Left lung (tissue), 10 donors: ENCODE measurements around the gene MPRIP. TPM values are rescaled to one million over a fixed set of nuclear protein-coding genes. Genes with fewer than 3 reads are reported as not detected.
A peak's percentile ranks its signal among the peaks of the same experiment; 100 is the strongest.

Experiments used
- ATAC-seq: fragments of 200-7000 bp; cut with Tn5 transposase; one replicate; pipeline ENCODE4 v1.9.1; 2020; ENCODE audit warnings: moderate library complexity
- DNase-seq, 4 donors: peaks; one replicate each; pipeline ENCODE4 v3.0.0-alpha.2; 2013 to 2020
- H3K27ac ChIP-seq, 2 donors: fragments of 200-600 bp; sonication (generic) in 1 of 2; one replicate each; pipeline versions ENCODE4 v1.5.0 to v1.8.0; 2020 to 2021
- H3K27me3 ChIP-seq, 2 donors: fragments of 200-600 bp; sonication (generic) in 1 of 2; one replicate each; pipeline versions ENCODE4 v1.5.0 to v1.8.0; 2020 to 2021
- H3K36me3 ChIP-seq, 2 donors: fragments of 200-600 bp; sonication (generic) in 1 of 2; one replicate each; pipeline versions ENCODE4 v1.5.0 to v1.8.0; 2020 to 2021
- H3K4me1 ChIP-seq, 2 donors: fragments of 200-600 bp; one replicate each; pipeline ENCODE4 v1.8.0; 2021
- H3K4me3 ChIP-seq, 2 donors: fragments of 200-600 bp; sonication (generic) in 1 of 2; one replicate each; pipeline versions ENCODE4 v1.5.0 to v1.8.0; 2020 to 2021; ENCODE audit warnings: mild to moderate bottlenecking in 1 of 2
- H3K9me3 ChIP-seq, 2 donors: fragments of 200-600 bp; sonication (generic) in 1 of 2; one replicate each; pipeline versions ENCODE4 v1.5.0 to v1.8.0; 2020 to 2021
- CTCF ChIP-seq, 2 donors: fragments of 200-600 bp; sonication (generic) in 1 of 2; IDR thresholded peaks; one replicate each; pipeline versions ENCODE4 v1.5.0 to v1.8.0; 2021; ENCODE audit warnings: antibody characterized with exemption in 2 of 2
- intact Hi-C, 2 donors: fragments of 100-400 bp; cut with DNase I; formaldehyde crosslinking; loops; one replicate each; pipeline versions ENCODE4 v1.11.2 to v1.14.2; 2022
- polyA plus RNA-seq, 6 donors: library from polyadenylated mRNA; unstranded; fragments of 120-200 nt; gene quantifications; one replicate each; pipeline ENCODE4 v1.2.1, GENCODE V29; 2013; ENCODE audit not compliant: insufficient read length in 6 of 6
- total RNA-seq, 2 donors: library from RNA; stranded (reverse); fragmentation: NEBNext Ultra II Directional; extraction: Animal tissue kit (Norgen Biotek cat#: 25700); gene quantifications; one replicate each; pipeline ENCODE4 v1.2.1, GENCODE V29; 2021
- donor health status: DM: no; HTN: yes; CAD: no.
- donor health status: DM: no; HTN: no; CAD: no.

The MPRIP gene
- total and polyA plus RNA-seq, 8 donors: 221 to 338 (median 257) TPM

- no peaks in the 10 kb centered on the region for H3K36me3 ChIP-seq
- intact Hi-C loops: no loop called here
- ATAC-seq: no peak
- peak overlapping the region; percentile 73 to 75 for H3K4me3 ChIP-seq
- no peaks in the 10 kb centered on the region for H3K9me3 ChIP-seq
- peaks cover 30 to 52% of the 10 kb centered on the region in 2 donors for H3K4me1 ChIP-seq
- DNase-seq: peak in 1 of 4 donors; percentile 84
- no peak for TF ChIP-seq CTCF (IDR thresholded peaks at IDR 0.05)
- H3K27ac ChIP-seq: peak overlapping the region; percentile 68 to 78
- peaks cover 0 to 13% of the 10 kb centered on the region in 2 donors for H3K27me3 ChIP-seq
Measured at GRCh38 chr17:17042851-17043460, 699 bp downstream of the MPRIP start.

- peaks cover 30 to 59% of the 10 kb centered on the region in 2 donors for H3K4me1 ChIP-seq
- no peak for TF ChIP-seq CTCF (IDR thresholded peaks at IDR 0.05)
- H3K4me3 ChIP-seq: peak overlapping the region; percentile 73 to 75
- peak overlapping the region; percentile 68 to 78 for H3K27ac ChIP-seq
- H3K36me3 ChIP-seq: no peaks in the 10 kb centered on the region
- intact Hi-C loops: no loop called here
- ATAC-seq: peak; percentile 54
- DNase-seq: peak in 1 of 4 donors; percentile 42
- no peaks in the 10 kb centered on the region for H3K9me3 ChIP-seq
- peaks cover 0 to 13% of the 10 kb centered on the region in 2 donors for H3K27me3 ChIP-seq
Measured at GRCh38 chr17:17043461-17044271, 1.4 kb downstream of the MPRIP start.

- Histone ChIP-seq H3K27ac (peak overlapping the region; percentile 68 to 78), H3K4me1 (peaks cover 30 to 60% of the 10 kb centered on the region in 2 donors), H3K36me3 (no peaks in the 10 kb centered on the region), H3K9me3 (no peaks in the 10 kb centered on the region), H3K27me3 (peaks cover 0 to 13% of the 10 kb centered on the region in 2 donors), H3K4me3 (peak overlapping the region in 1 of 2 donors; percentile 75)
- peak; percentile 9 for ATAC-seq
- TF ChIP-seq CTCF (IDR thresholded peaks at IDR 0.05): no peak
- peak in 2 of 4 donors; percentile 66 to 87 for DNase-seq
- intact Hi-C loops: no loop called here
Measured at GRCh38 chr17:17044846-17045561, 2.7 kb downstream of the MPRIP start.

- no peaks in the 10 kb centered on the region for H3K9me3 ChIP-seq
- H3K27ac ChIP-seq: no peak overlapping the region
- TF ChIP-seq CTCF (IDR thresholded peaks at IDR 0.05): no peak
- H3K36me3 ChIP-seq: no peaks in the 10 kb centered on the region
- H3K4me3 ChIP-seq: no peak overlapping the region
- peaks cover 0 to 9% of the 10 kb centered on the region in 2 donors for H3K27me3 ChIP-seq
- peaks cover 44 to 79% of the 10 kb centered on the region in 2 donors for H3K4me1 ChIP-seq
- no peak for ATAC-seq
- intact Hi-C loops: no loop called here
- DNase-seq: no peak
Measured at GRCh38 chr17:17048106-17048505, 5.8 kb downstream of the MPRIP start.
